NB4 (cell line): ENCODE data around the gene NCOR1.

Experiments used
- CTCF ChIP-seq: IDR thresholded peaks from one replicate; pipeline ENCODE4 v1.5.1; 2012; ENCODE audit warnings: low read depth, low read length
- MYC ChIP-seq: IDR thresholded peaks from 2 replicates; pipeline ENCODE4 v1.6.1; 2011; ENCODE audit warnings: low read depth, low read length
- POLR2A ChIP-seq: IDR thresholded peaks from 2 replicates; pipeline ENCODE4 v1.6.1; 2011; ENCODE audit warnings: mild to moderate bottlenecking; ENCODE audit not compliant: insufficient read length; ENCODE audit errors: extremely low read depth

- TF ChIP-seq CTCF: no peak
- TF ChIP-seq POLR2A: no peak
- no peak for TF ChIP-seq MYC
Observed at GRCh38 chr17:16262201-16262600, 46.9 kb upstream of the NCOR1 start.
